Stimulated activated CD4-positive, alpha-beta T cell treated with anti-CD3 and anti-CD28 coated beads, Interleukin-1b, Interleukin-23, amount 100 ng/mL, for 24 hours (primary cell): ENCODE measurements around the gene PAXX.
"Not testable (repeated sequence)": the region's sequence is repeated elsewhere in the genome, so short reads cannot be mapped to it uniquely, and the experiment has no call there.

ENCODE experiments used
- DNase-seq, 4 experiments: peaks; one replicate each; pipeline ENCODE4 v3.0.0-alpha.2; 2020; ENCODE audit warnings: low read depth in 4 of 4, low spot score in 1 of 4

The PAXX gene

DNA sequence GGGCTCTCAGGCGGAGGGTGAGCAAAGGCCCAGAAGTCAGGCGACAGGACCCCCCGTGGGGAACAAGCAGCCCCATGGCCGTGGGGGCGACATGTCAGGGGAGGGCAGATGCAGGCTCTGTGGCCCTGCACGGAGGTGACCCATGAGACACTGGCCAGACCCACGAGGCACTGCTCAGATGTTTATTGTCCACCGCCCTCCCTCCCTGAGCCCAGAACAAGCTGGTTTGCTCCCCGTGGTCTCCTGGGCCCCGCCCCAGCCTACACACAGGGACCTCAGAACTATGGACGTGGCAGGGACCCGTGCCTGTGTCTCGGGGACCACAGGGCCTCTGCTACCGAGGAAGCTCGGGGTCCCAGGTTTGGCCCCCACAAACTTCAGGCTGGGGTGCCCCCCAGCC, 37.8 kb downstream of the PAXX start:
- DNase-seq: no peak

DNA sequence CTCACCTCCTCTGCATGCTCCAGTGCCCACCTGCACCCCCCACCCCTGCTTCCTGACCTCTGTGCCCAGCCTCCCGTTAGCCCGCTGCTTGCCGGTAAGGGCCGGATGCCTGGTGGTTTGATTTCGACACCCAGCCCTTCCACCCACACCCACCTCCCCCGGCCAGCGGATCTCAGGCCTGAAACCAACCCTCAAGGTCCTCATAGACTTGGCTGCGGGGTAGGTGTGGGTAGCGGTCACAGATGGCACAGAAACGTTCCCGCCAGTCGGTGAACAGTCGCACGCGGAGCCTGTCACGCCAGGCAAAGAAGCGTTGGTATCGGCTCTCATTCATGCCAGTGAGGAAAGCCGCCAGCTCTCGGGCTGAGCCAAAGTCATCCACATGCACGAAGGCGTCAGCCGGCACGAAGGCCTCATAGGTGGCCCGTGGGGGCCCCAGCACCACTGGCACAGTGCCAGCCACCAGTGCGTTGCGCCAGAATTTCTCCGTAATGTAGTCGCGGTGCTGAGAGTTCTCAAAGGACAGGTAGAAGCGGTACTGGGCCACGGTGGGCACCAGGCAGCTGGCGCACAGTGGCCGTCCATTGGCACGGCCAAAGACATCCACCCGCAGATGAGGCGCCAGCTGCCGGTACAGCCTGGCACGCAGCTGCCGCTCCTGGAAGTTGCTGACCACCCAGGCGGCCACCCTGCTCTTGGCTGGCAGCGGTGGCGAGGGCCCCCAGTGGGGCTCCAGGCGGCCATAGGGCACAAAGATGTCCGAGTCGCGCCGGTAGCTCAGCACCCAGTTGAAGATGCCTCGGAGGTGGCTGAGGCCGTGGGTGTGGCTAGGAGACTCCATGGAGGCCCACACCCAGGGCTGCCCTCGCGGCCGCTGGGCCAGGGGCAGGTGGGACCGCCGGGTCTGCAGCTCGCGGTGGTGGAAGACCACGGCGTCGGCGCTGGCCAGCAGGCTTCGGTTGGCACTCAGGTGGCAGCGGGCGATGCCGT, 38.6 kb downstream of the PAXX start:
- DNase-seq: peak in 1 of 4 experiments; percentile 33

DNA sequence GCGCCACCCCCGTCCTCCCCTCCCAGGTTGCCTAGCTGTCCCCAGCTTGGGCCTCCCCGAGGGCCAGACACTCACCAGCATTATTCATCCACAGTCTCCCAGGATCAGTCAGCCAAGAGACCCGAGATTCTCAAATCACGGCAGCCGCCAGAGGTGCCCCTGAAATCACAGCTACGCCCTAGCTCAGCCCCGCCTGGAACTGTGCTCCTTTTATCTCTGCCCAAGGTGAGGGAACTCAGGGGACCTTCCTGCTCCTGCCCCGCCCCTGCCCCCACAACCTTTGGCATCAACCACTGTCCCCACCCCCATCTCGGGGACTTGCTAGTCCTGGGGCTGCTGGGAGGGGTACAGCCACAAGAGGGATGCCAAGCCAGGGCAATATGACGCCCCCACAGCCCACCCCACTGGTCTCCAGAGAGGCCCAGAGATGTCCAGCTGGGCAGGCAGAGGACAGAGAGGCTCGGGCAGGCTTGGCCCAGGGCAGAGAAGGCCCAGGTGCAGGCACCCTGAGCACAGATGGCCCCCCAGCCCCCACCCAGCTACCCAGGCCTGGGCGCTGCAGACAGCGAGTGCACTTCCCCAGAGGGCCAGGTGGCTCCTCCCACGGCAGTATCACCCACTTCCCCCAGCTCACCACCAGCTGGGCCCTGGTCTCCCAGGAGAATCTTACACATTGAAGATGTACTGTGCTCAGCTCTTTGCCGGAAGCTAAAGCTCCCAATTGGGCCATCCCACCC, 39.9 kb downstream of the PAXX start, which contains the start of gene FUT7:
Gene FUT7 (minus strand): TSS at position 185 of the 737 bp plus-strand sequence. CDS start 97 bp downstream, at position 88.
- DNase-seq: no peak

DNA sequence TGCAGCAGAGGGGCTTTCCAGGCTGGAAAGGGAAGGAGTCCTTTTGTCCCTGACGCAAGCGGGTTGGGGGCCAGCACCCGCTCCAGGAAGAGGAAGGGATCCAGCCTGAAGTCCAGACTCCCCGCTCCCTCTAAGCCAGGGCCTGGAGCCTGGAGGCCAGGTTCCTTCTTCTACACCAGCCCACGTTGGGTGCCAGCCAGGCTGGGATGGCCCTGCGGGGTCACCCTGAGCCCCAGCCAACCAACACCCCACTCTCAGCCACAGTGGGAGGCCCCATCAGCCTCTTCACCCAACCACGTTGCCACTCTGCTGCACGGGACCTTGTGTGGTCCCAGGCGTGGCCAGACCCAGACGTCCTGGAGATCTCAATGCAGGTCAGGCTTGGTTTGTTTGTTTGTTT, 40.6 kb downstream of the PAXX start:
- no peak for DNase-seq

DNA sequence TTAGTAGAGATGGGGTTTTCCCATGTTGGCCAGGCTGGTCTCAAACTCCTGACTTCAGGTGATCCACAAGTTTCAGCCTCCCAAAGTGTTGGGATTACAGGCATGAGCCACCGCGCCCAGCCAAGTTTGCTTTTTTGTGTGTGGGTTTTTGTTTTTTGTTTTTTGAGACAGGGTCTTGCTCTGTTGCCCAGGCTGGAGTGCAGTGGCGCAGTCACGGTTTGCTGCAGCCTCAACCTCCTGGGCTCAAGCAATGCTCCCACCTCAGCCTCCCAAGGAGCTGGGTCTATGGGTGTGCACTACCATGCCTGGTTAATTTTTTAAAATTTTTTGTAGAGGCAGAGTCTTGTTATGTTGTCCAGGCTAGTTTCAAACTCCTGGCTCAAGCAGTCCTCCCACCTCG, 41.3 kb downstream of the PAXX start:
- not testable (repeated sequence) for DNase-seq

DNA sequence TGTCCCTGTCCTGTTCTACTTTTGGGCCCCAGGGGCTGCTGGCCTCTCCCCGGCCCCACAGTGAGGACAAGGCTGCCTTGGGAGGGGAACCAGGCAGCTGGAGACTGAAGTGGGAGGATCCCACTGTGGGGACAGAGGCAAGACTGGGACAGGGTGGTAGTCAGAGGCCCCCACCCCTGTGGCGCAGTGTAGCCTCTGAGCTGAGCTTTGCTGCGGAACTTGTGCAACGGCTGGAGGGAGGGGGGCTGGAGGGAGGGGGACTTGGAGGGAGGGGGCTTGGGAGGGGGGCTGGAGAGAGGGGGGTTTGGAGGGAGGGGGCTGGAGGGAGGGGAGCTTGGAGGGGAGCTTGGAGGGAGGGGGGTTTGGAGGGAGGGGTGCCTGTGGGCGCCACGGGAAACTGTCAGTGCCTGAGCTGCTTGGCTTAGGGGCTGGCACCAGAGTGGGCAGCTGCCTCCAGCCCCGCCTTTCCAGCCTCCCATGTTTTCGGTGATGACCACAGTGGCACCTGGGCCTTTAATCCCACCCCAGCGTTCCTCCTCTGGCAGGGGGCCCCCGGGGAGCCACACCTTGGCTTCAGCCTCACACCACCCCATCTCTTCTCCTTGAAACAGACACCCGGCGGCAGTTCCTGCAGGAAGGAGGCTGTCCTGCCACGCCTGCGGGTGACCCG, 42.0 kb downstream of the PAXX start:
- no peak for DNase-seq

DNA sequence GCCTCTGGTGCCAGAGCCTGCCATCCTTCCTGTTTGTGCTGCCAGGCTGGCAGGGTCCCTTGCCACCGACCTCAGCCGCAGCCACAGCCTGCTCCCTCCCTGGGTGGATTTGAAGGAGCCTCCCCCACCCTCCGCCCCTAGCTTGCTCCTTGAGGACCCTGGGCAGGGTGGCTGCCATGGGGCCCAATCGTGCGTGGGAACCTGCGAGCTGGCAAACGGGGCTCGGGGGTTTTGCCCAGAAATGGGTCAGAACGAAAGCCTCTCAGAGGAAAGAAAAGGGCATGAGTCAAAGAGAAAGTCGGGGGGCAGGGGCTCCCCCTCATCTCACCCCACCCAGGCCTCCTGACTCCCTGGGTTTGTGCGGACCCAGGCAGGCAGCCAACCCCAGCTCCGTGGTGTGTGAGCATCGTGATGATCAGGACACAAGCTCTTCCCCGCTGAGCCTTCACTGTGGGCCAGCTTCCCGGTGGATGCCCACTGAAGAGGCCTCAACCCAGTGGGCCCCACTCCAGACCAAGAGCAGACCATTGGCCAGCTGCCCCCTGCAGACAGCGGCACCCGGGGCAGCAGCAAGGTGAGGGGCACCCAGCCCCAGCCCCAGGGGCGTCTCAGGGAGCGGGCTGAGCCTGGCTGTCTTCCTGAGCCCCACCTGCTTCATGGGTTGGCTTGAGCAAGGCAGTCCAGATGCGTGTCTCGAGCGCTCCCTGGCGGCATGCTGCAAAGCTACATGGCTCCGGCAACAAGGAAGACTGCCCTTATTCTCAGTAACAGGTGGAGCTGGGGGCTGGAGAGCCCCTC, 42.7 kb downstream of the PAXX start:
- DNase-seq: peak; percentile 71 to 84 (median 78)

DNA sequence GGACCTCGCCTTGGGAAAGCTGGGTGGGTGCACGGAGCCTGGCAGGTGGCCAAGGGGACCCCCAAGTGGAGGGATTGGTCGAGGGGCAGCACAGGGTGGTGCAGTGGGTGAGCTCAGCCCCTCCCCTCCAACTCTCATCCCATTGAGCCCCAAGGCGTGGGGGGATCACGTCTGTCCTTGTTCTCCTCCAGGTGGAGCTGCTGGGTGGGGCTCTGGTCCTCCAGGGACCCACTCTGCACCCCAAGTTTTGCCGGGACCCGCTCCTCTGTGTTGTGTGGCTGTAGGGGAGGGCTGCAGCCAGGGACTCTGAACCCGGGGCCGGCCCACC, 43.2 kb downstream of the PAXX start:
- DNase-seq: no peak

DNA sequence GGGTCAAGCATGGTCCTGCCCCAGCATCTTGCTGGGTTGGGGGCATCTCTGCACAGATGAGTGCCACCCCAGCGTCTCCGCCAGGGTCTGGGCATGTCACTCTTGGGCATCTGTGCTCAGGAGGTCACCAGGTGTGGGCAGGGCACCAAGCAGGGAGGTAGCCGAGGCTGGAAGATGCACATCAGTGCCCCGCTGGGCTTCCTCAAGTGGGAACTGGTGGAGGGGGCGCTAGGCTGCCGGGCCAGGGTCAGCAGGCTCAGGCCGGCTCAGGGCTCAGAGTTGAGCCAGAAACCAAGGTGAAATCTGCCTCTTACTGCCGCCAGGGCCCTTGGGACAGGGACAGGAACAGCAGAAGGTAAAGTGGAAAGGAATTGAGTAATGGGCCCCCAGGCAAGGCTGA, 43.7 kb downstream of the PAXX start:
- no peak for DNase-seq

DNA sequence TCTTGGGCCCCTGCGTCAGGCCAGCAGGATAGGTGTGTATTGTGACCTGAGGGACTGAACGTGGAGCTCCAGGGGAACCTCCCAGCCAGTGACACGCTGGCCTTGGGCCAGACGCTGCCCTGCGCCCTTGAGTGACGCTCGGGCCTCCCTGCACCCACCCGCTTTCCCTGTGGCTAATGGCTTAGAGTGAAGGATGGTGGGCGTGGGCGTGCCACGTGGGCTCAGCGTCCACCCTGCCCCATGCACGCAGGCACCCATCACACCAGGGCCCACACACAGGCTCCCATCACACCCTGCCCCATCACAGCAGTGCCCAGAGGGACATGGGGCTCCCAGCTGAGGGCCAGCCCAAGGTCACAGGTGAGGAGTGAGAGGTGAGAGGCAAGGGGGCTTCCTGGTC, 44.8 kb downstream of the PAXX start:
- no peak for DNase-seq

DNA sequence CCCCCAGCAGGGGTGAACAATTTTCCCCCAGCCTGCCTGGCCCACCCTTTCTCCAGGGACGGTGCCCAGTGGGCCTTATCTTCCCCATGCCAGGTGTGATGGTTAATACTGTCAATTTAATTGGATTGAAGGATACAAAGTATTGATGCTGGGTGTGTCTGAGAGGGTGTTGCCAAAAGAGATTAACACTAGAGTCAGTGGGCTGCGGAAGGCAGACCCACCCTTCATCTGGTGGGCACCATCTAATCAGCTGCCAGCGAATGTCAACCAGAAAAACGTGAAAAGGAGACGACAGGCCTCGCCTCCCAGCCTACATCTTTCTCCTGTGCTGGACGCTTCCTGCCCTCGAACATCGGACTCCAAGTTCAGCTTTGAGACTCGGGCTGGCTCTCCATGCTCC, 45.3 kb downstream of the PAXX start:
- DNase-seq: no peak

DNA sequence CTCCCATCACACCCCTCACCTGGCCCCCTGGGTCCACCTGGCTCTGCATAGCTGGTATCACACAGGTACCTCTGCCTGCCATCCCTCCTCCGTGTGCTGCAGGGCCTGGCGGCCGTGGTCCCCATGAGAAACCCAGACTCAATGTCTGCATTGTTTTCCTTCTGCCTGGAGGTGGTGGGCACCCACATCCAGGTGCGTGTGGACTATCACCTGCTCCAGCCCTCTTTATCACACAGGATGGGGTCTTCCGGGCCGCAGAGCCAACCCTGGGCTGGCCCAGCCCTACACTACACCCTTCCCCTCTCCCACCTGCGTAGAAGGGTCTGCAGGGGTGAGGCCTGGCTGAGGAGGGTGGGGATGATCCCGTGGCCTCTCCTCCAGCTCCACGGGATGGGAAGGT, 46.7 kb downstream of the PAXX start:
- DNase-seq: no peak

DNA sequence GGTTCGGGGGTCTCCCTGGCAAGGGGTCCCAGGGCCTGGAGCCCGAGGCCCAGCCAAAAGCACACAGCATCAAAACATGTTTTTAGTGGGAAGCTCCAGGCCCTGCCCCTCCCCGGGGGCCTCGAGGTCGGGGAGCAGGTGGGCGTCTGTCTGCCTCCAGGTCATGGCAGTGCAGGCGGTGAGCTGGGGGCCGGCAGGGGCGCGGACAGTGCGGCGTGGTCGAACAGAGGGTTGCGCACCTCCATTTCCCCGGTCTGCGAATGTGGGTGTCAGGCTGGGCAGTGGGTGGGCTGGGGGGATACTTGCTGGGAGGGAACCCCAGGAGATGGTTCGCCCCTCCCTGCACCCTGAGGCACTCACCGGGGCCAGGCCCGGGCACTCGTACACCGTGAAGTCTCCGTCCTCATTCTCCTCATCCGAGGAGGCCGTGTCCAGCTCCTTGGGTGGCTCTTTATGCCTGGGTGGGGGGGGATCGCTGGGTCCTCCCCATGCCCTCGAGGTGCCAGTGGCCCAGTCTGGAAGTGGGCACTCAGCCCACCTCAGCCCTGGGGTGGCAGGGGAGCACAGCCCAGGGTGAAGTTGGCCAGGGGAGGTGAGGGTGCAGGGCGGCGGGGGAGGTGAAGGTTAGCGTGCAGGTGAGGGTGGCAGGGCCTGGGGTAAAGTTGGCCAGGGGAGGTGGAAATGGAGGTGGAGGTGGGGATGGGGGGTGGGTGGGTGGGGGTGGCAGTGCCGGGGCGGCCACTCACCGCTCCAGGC, 47.6 kb downstream of the PAXX start:
- DNase-seq: no peak

DNA sequence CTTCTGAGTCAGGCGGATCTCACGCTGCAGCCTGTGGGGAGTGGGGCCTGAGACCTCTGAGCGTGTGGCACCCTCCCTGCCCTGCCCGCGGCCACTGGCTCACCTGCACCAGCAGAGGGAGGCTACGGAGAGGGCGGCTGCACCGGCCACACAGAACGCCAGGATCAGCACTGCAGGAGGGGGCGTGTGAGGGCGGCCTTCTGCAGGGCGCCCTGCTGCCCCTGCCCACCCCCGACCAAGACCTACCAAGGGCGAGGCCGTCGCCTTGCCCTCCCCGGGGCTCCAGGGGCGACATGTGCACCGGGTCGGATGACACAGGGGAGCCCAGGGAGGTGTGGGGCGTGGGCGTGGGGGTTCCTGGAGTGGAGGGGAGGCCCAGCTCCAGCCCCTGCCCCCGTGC, 48.3 kb downstream of the PAXX start:
- DNase-seq: no peak

DNA sequence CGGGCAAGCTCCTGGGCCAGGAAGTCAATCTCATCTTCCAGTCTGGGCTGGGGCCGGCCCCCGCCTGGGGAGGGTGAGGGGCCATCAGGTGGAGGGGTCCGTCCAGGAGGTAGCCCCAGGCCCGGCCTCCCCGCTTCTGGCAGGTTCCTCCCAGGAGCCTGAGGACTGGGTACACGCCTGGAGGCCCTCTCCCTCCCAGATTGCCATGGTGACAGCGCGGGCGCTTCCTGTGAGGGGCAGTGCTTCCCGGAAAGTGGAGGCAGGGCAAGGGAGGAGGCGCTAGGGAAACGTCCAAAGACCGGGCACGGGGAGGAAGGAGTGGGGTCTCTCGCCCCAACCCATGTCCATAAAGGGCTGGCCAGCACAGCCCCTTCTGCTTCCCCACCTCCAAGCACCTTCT, 48.9 kb downstream of the PAXX start:
- no peak for DNase-seq

DNA sequence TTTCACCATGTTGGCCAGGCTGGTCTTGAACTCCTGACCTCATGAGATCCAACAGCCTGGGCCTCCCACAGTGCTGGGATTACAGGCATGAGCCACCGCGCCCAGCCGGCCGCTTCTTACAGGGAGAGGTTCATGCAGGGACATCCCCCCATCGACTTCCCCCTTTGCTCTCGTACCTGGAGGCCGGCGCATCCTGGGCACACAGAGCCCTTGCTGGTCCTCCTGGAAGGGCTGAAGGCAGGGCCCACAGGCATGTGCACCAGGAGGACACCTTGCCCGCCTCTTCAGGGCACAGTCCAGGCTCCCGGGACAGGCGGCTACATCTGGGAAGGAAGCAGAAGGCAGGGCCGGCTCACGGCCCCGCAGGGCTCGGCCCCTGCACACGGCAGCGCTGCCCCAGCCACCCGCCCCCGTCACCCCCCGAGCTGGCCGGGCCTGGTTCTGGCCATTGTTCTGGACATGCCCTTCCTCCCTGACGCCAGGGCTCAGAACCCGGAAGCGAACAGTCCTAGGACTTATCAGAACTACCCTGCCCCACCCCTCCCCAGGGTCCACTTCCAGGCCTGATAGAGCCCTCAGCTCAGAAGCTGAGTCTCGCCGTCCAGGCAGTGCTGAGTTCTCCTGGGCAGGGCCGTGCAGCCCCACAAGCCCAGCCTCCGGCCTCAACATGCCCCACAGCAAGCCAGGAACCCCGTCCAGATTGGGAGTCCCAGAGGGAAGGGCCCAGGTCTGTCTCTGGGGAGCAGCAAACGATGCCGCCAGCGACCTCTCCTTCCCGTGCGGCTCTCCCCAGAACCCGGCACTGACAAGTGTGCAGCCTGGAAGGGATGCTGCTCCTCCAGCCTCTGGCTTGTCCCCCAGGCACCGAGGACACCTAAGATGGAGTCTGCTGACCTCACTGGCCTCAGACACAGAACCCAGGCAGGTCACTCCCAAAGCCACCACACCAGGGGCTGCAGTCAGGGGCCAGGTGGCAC, 50.8 kb downstream of the PAXX start:
- DNase-seq: no peak
